ENCODE results near the gene HAND1. TPM values are rescaled to one million over a fixed set of nuclear protein-coding genes. Genes with fewer than 3 reads are reported as not detected.

Gene HAND1
- total RNA-seq, 1 donor: not detected

DNA sequence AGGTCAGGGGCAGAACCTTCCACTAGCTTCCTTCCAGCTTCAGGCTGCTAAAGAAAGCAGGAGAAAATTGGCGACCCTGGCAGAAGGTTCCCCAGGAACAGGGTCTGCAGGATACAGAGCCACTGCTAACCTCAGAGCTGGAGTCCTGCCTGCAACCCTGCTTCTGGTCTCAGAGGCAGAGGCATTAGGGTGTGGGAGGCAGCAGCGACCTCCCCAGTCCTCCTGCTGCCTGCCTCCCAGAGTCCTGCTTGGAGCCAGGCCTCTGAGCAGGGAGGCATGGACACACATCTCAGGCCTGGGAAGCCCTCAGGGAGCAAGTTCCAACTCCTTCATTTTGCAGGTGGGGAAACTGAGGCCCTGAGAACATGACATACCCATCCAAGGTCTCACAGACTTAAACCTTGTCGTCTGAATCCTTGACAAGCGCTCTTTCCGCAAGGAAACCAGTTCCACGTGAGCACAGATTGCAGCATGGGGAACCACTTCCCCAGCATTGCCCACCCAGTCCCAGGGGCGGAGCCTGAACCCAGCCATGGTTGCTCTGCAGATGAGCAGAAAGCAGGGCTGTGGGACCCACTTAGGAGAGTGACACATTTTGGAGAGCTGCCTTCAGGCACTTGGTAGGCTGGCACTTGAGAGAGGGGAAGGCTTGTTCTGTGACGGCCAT lies 28.2 kb upstream of the HAND1 start:
- DNase-seq (ENCODE audit: low read depth in 2 of 3, low spot score in 2 of 3): no peak

GRCh38 chr5:154505567-154505966 lies 27.5 kb upstream of the HAND1 start:
- no peak for DNase-seq (ENCODE audit: low read depth in 2 of 3, low spot score in 2 of 3)

GRCh38 chr5:154503698-154504039 lies 25.6 kb upstream of the HAND1 start:
- no peak for DNase-seq (ENCODE audit: low read depth in 2 of 3, low spot score in 2 of 3)

DNA sequence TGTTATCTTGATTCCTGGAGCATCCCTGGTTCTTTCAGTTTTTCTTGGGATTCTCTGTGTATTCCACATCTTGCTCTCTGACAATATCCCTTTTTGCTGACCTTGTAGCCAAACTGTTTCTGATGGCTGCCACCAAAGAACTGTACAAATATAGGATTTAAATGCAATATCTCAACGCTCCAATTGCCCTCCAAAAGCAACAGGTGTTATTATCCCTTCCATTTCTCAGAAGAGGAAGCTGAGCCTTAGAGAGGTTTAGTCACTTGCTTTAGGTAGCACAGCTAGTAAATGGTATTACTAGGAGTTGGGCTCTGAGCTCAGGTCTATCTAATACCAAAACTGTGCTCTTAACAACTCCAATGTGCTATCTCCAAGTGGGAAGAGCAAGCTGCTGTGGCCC lies 24.2 kb upstream of the HAND1 start:
- no peak for DNase-seq (ENCODE audit: low read depth in 2 of 3, low spot score in 2 of 3)

- no peak for DNase-seq (ENCODE audit: low read depth in 2 of 3, low spot score in 2 of 3)
Measured at GRCh38 chr5:154501566-154501965, 23.5 kb upstream of the HAND1 start.

- no peak for DNase-seq (ENCODE audit: low read depth in 2 of 3, low spot score in 2 of 3)
Measured at GRCh38 chr5:154498994-154499393, 21.0 kb upstream of the HAND1 start.

DNA sequence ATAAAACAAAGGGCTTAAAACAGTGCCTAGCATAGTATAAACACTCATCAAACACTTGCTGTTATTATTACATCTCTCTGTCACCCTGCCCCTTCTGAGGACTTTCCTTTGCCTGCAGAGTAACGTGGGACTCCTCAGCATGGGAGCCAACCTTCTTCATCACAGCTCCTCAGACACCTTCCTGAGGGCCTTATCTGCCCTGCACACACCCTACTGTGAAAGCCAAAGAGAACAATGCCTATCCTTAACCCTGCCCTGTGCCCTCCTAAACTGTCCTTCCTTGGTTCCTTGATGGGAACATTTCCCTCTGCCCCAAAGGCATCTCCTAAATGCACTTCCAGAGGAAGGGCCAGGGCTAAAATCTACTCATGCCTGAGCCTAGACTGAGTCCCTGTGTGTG lies 20.6 kb upstream of the HAND1 start:
- no peak for DNase-seq (ENCODE audit: low read depth in 2 of 3, low spot score in 2 of 3)

- no peak for DNase-seq (ENCODE audit: low read depth in 2 of 3, low spot score in 2 of 3)
Measured at GRCh38 chr5:154494036-154494435, 16.0 kb upstream of the HAND1 start.

DNA sequence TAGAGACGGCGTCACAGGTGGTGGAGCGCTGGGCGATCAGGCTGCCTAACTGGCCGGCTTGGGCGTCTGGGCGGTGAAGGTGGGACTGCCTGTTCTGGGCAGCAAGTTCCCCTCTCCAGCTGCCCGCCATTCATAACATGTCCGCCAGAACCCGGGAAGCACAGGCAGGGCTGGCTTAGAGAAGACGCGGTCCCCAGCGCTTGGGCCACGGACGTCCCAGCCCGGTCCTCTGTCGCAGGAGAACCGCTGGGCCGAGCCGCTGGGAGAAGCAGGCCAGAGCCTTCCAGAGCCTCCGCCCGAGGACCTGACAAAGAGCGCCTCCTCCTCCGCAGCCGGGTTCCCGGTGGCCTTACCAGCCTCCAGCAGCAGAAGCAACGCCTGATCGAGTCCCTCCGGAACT lies 15.2 kb upstream of the HAND1 start:
- no peak for DNase-seq (ENCODE audit: low read depth in 2 of 3, low spot score in 2 of 3)

DNA sequence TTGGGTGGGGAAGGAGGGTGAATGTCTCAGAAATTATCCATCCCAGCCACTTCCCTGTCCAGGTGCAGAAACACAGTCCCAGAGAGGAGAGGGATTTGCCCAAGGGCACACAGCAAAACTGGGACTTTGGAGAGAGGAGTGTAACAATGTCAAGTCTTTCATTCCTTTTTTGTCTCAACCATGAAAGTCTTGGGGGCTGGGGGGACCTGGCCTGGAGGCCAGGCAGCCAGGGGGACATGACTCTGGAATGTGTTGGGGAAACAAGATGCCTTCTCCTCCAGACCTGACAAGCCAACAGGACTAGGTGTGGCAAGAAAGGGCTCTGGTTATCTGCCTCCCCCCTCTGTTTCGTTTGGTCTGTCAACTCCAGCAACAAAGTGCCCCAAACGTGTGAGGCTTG lies 13.9 kb upstream of the HAND1 start:
- no peak for DNase-seq (ENCODE audit: low read depth in 2 of 3, low spot score in 2 of 3)

DNA sequence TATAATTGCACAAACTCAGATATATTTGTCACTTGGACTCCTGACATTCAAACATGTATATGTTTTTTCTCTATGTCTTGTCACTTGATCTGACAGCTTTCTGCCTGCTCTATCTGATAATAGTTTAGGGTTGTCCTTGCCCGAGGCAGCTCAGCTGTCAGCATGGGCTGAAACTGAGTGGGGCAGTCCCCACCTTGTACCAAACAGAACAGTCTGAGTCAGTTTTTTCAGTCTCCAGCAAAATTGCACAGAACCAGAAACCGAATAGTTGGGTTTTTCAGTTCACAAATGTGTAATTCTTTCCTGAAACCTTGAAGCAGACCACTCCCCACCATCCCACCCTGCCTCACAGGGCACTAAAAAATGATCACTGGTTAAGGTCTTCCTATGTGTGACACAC lies 9.5 kb upstream of the HAND1 start:
- DNase-seq (ENCODE audit: low read depth in 2 of 3, low spot score in 2 of 3): no peak

GRCh38 chr5:154486427-154486866 lies 8.4 kb upstream of the HAND1 start:
- no peak for DNase-seq (ENCODE audit: low read depth in 2 of 3, low spot score in 2 of 3)

DNA sequence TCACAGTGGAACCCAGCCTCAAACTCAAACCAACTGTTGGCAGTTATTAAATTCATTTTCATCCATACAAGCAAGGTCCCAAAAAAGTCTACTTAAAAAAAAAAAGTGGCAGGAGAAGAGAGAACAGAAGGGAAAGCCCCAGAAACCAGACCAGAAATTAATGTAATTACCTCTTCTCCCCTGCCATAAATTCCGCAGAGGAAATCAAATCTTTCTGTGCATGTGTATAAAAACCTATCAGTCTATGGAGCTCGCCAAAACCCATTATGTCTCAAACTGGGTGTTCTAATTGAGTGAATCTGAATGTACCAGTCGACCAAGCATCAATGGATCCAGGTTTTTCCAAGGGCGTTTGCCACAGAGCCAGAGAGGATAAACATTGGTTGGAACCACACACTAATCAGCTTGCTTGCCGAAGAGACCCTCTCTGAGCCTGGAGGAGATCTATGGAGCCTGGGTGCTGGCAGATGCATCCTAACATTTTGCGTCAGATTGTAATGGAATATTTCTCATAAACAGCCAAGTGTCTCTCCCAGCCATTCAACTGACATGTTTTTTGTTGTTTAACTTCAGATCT lies 7.9 kb upstream of the HAND1 start:
- DNase-seq (ENCODE audit: low read depth in 2 of 3, low spot score in 2 of 3): no peak

DNA sequence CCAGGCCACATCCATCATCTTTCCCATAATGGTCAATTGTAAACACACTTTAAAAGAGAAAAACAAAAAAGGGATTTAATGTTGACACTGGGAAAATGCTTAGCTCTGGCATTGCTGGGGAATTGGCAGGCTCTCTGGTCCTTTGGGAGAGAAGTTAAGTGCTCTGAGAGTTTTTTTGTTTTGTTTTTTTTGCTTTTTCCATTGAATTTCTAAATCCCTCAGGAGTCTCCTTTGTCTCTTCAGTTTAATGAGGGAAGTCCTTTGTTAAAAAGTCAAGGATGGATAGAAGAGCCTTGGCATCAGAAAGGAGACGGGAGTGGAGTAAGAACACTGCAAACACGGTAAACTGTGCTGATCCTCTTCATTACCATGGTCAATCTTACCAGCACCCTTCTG lies 7.1 kb upstream of the HAND1 start:
- no peak for DNase-seq (ENCODE audit: low read depth in 2 of 3, low spot score in 2 of 3)

GRCh38 chr5:154484393-154485095 lies 6.5 kb upstream of the HAND1 start:
- no peak for DNase-seq (ENCODE audit: low read depth in 2 of 3, low spot score in 2 of 3)

DNA sequence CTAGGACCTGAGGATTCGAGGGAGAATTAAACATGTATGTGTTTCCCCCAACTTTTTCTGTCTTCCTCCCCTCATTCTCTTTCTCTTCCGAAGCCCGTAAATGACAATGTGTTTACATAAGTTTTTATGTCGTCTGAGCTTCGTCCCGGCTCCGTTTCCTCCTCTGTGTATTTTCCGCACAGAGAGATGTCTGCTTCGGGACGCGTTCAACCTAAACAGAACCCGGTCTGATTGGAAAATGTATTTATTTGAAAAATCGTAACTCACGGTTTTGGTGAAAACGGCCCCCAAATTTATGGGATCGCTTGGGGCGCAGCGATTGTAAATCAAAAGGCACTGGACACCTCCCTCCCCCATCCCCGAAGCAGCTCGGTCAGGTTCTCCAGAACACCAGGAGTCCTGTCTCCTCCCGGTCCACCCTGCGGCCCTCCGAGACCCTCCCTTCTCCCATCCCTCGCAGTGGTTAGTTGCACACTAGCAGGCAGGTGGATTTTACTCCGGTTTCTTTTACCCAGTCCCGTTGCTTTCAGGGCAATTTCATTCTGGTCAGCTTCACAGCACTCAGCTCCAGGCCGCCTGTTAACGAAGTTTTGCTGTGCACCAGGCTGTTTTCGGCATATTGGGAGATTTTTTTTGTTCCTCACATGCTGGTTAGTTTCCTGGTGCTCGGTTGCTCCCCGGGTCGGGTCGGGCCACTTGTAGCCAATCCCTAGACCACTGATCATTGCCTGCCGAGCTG lies 5.8 kb upstream of the HAND1 start:
- DNase-seq (ENCODE audit: low read depth in 2 of 3, low spot score in 2 of 3): peak in 1 of 3 donors; percentile 17

DNA sequence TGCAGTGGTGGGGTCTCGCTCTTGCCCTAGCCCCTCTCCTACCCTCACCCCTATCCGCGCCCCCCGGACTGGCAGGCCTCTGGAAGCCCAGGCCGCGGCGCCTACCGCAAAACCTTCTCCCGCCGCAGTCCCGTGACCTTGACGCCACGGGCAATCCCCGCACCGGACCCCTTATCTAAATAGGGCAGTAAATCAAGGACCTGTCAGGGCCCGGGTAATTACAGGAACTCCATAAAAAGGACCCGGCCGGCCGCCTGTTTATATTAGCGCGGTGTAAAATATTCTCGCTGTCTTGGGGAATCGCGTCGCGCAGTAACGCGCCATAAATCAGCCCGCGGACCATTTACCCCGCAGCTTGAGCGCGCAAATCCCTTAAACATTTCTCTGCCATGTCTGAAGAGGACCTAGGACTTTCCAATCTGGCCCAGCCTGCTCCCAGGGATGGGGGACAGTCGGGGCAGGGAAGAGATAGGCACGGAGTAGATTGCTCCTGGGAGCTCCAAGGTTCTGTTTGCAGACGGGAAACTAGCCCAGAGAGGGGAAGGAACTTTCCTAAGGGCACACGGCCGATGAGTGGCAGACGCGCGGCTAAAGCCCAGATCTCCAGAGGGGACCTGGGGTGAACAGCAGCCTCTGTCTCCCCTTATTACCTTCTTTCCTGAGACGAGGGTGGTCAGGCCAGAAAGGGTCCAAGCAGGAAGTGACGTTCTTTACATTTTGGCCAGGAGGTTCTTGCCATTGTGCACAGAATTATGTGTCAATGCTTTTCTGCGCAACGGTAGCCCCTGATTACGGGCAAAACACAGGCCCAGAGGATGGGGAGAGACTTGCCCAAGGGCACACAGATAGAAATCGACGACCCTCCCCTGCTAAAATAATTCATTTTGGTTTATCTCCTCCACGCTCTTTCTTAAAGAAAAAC lies 4.8 kb upstream of the HAND1 start:
- DNase-seq (ENCODE audit: low read depth in 2 of 3, low spot score in 2 of 3): peak in 2 of 3 donors; percentile 31 to 47

GRCh38 chr5:154481584-154482381 lies 3.8 kb upstream of the HAND1 start:
- no peak for DNase-seq (ENCODE audit: low read depth in 2 of 3, low spot score in 2 of 3)

- no peak for DNase-seq (ENCODE audit: low read depth in 2 of 3, low spot score in 2 of 3)
Measured at GRCh38 chr5:154480847-154481246, 2.8 kb upstream of the HAND1 start.

Data from hematopoietic multipotent progenitor cell (in vitro differentiated cells).